Heart left ventricle (tissue), 16 donors: ENCODE results near the gene RBMS1. TPM values are rescaled to one million over a fixed set of nuclear protein-coding genes. Genes with fewer than 3 reads are reported as not detected.
A peak's percentile ranks its signal among the peaks of the same experiment; 100 is the strongest.

Source experiments
- ATAC-seq, 4 donors: fragments of 200-7000 bp; cut with Tn5 transposase; one replicate each; pipeline ENCODE4 v1.9.1; 2020 to 2022; ENCODE audit warnings: moderate library complexity in 4 of 4, mild to moderate bottlenecking in 3 of 4, moderate number of reproducible peaks in 1 of 4
- DNase-seq, 5 donors: peaks; one replicate each; pipeline ENCODE4 v3.0.0-alpha.2; 2020
- H3K27ac ChIP-seq, 12 donors: fragments of 200-600 bp; sonication (generic) in 4 of 12; one replicate each; pipeline versions ENCODE4 v1.5.0 to v1.8.0; 2016 to 2022; ENCODE audit warnings: mild to moderate bottlenecking in 2 of 12
- H3K27me3 ChIP-seq, 9 donors: fragments of 200-600 bp; sonication (generic) in 2 of 9; one replicate each; pipeline versions ENCODE4 v1.5.1 to v1.8.0; 2016 to 2022; ENCODE audit warnings: mild to moderate bottlenecking in 3 of 9
- H3K36me3 ChIP-seq, 9 donors: fragments of 200-600 bp; sonication (generic) in 2 of 9; one replicate each; pipeline versions ENCODE4 v1.5.0 to v1.8.0; 2018 to 2022; ENCODE audit warnings: mild to moderate bottlenecking in 2 of 9
- H3K4me1 ChIP-seq, 12 donors: fragments of 200-600 bp; sonication (generic) in 4 of 12; one replicate each; pipeline versions ENCODE4 v1.5.0 to v1.8.0; 2016 to 2022; ENCODE audit warnings: mild to moderate bottlenecking in 3 of 12
- H3K4me3 ChIP-seq, 12 donors: fragments of 200-600 bp; sonication (generic) in 4 of 12; one replicate each; pipeline versions ENCODE4 v1.5.0 to v1.8.0; 2017 to 2022; ENCODE audit warnings: mild to moderate bottlenecking in 9 of 12, moderate library complexity in 4 of 12
- H3K9me3 ChIP-seq, 12 donors: fragments of 200-600 bp; sonication (generic) in 4 of 12; one replicate each; pipeline versions ENCODE4 v1.5.0 to v1.8.0; 2016 to 2022; ENCODE audit warnings: mild to moderate bottlenecking in 1 of 12
- CTCF ChIP-seq, 12 donors: fragments of 200-600 bp; sonication (generic) in 4 of 12; IDR thresholded peaks; one replicate each; pipeline versions ENCODE4 v1.5.0 to v1.8.0; 2018 to 2022; ENCODE audit warnings: antibody characterized with exemption in 12 of 12, mild to moderate bottlenecking in 5 of 12
- POLR2A ChIP-seq, 2 donors: fragments of 450-650 bp; IDR thresholded peaks; one replicate each; pipeline ENCODE4 v1.6.1; 2017; ENCODE audit warnings: antibody characterized with exemption in 2 of 2, mild to moderate bottlenecking in 2 of 2, moderate library complexity in 2 of 2
- WGBS, 4 donors: extraction: QIAGEN DNeasy Blood & Tissue Kit in 2 of 4; methylation state at CpG; one replicate each; pipeline versions ENCODE4 v1.1.5 to v1.1.7; 2013 to 2018; 5-methylcytosine and 5-hydroxymethylcytosine counted together
- intact Hi-C, 10 donors: fragments of 100-400 bp; cut with DNase I; formaldehyde crosslinking; loops; one replicate each; pipeline versions ENCODE4 v1.11.1 to v1.14.2; 2022
- polyA plus RNA-seq, 2 donors: library from polyadenylated mRNA; stranded (reverse); fragments of 200-250 nt; gene quantifications; one replicate each; pipeline ENCODE4 v1.2.3, GENCODE V29; 2013
- total RNA-seq, 9 donors: library from RNA; depleted of rRNA in 2 of 9; stranded (reverse); fragments of >200 nt in 2 of 9; fragmentation: NEBNext Ultra II Directional in 3 of 9; extraction: Animal tissue kit (Norgen Biotek cat#: 25700) in 3 of 9; gene quantifications; one replicate each; pipeline versions ENCODE4 v1.1.0 to v1.2.4, GENCODE V29; 2016 to 2023
- donor health status: ischemic (EF 13 %, LVEDD 7.1; RV severe dilation, severe dysfunction).
- donor health status: healthy with polysubstance abuse.
- donor health status: DM: no; HTN: yes; CAD: no.
- donor health status: DM: no; HTN: no; CAD: no.
- donor health status: ischemic (EF 25% LVEDD 6.9; RV normal size, moderate dysfunction).
- donor health status: ischemic (EF 25% LVEDD 5.7; RV mildly dilated, moderate dysfunction).
- donor health status: healthy.
- donor health status: DM: yes; HTN: yes; CAD: no.
- donor health status: ischemic (EF 35%, LVEDD 5.7; RV mildly dilated, moderate dysfunction).
- donor health status: nonischemic (EF 11% LVEDD 7.7; RV severe dilation, severe dysfunction).
- donor health status: DM: yes; HTN: yes; CAD: no.
- donor health status: PGD.
- donor health status: ischemic (EF 29% LVEDD 5.4; RV normal size, mild dysfunction).
- donor health status: nonischemic (EF 23%, LVEDD 6.1; RV moderate dilation, normal function).

The RBMS1 gene
- total and polyA plus RNA-seq, 11 donors = 32.4 to 102 (median 52.6) TPM

GRCh38 chr2:160241251-160242137 lies 252.1 kb downstream of the RBMS1 start:
- Histone ChIP-seq H3K4me1 (peaks cover 0 to 28% (median 18%) of the 10 kb centered on the region in 12 donors), H3K36me3 (no peaks in the 10 kb centered on the region), H3K9me3 (no peaks in the 10 kb centered on the region), H3K4me3 (no peak overlapping the region), H3K27me3 (no peaks in the 10 kb centered on the region), H3K27ac (peak overlapping the region in 5 of 12 donors; percentile 14 to 42 (median 27))
- peak in 4 of 5 donors; percentile 30 to 66 (median 53) for DNase-seq
- WGBS, 4 donors = 48 to 62% (median 59%) methylated on average over 4 of the region's 4 CpGs
- peak in 3 of 4 donors; percentile 49 to 84 (median 67) for ATAC-seq
- intact Hi-C loops = loop anchor here in 1 of 10 donors (10.0 kb wide), 1 partner anchor 127 kb away; no protein-coding TSS in a partner anchor
- TF ChIP-seq CTCF (IDR thresholded peaks at IDR 0.05) (no peak), POLR2A (IDR thresholded peaks at IDR 0.05) (no peak)

GRCh38 chr2:160239436-160239835 lies 254.2 kb downstream of the RBMS1 start:
- intact Hi-C loops = no loop called here
- WGBS, 4 donors = 64 to 87% (median 84%) methylated on average over 5 of the region's 5 CpGs
- Histone ChIP-seq H3K27me3 (no peaks in the 10 kb centered on the region), H3K4me3 (no peak overlapping the region), H3K9me3 (no peaks in the 10 kb centered on the region), H3K36me3 (no peaks in the 10 kb centered on the region), H3K4me1 (peaks cover 0 to 28% (median 18%) of the 10 kb centered on the region in 12 donors), H3K27ac (no peak overlapping the region)
- TF ChIP-seq CTCF (IDR thresholded peaks at IDR 0.05) = no peak
- no peak for TF ChIP-seq POLR2A (IDR thresholded peaks at IDR 0.05)
- ATAC-seq (no peak), DNase-seq (no peak)

GRCh38 chr2:160238392-160238791 lies 255.2 kb downstream of the RBMS1 start:
- TF ChIP-seq CTCF (IDR thresholded peaks at IDR 0.05) (no peak), POLR2A (IDR thresholded peaks at IDR 0.05) (no peak)
- no peak for ATAC-seq
- H3K4me3 ChIP-seq = no peak overlapping the region
- intact Hi-C loops = no loop called here
- WGBS, 4 donors = 65 to 83% (median 73%) methylated on average over 4 of the region's 4 CpGs
- H3K36me3 ChIP-seq = no peaks in the 10 kb centered on the region
- H3K4me1 ChIP-seq = peaks cover 0 to 26% (median 16%) of the 10 kb centered on the region in 12 donors
- no peak overlapping the region for H3K27ac ChIP-seq
- no peaks in the 10 kb centered on the region for H3K27me3 ChIP-seq
- DNase-seq = no peak
- H3K9me3 ChIP-seq = no peaks in the 10 kb centered on the region

GRCh38 chr2:160232905-160233475 lies 260.6 kb downstream of the RBMS1 start:
- H3K9me3 ChIP-seq = no peaks in the 10 kb centered on the region
- no peaks in the 10 kb centered on the region for H3K36me3 ChIP-seq
- ATAC-seq = no peak
- peaks cover 0 to 15% (median 0%) of the 10 kb centered on the region in 12 donors for H3K4me1 ChIP-seq
- H3K4me3 ChIP-seq = no peak overlapping the region
- WGBS, 4 donors = 87 to 94% (median 92%) methylated on average over 3 of the region's 3 CpGs
- H3K27ac ChIP-seq = no peak overlapping the region
- no peaks in the 10 kb centered on the region for H3K27me3 ChIP-seq
- intact Hi-C loops = no loop called here
- TF ChIP-seq POLR2A (IDR thresholded peaks at IDR 0.05) (no peak), CTCF (IDR thresholded peaks at IDR 0.05) (no peak)
- DNase-seq = no peak
